ENCODE measurements around the gene SDR42E2.
"Not testable (repeated sequence)": the region's sequence is repeated elsewhere in the genome, so short reads cannot be mapped to it uniquely, and the experiment has no call there.

SDR42E2 gene

DNA sequence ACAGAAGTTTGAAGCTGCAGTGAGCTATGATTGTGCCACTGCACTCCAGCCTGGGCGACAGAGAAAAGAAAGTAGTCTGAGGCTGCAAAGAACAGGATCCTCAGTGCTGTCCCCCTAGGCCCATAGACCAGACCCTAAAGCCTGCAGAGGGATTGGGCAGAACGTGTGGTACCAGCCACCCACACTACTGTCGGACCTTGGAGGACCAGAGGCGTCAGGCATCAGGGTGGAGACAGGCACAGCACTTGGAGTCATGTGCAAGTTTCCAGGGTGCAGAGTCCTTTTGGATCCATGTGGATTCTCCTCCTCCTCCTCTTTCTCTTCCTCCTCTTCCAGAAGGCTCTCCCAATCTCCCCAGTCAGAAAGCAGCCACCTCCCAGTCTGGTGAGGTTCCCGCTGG, 2.2 kb downstream of the SDR42E2 start:
- Mint-ChIP-seq H3K27me3 (ENCODE audit: low read depth, poor library complexity) (peaks cover 60% of the 10 kb centered on the region), H3K27ac (no peak overlapping the region), H3K36me3 (ENCODE audit: low read depth) (peaks cover 5% of the 10 kb centered on the region), H3K4me1 (no peaks in the 10 kb centered on the region), H3K4me3 (no peak overlapping the region), H3K9me3 (peaks cover 16% of the 10 kb centered on the region)
- DNase-seq: no peak
- TF ChIP-seq, protein P1, sequence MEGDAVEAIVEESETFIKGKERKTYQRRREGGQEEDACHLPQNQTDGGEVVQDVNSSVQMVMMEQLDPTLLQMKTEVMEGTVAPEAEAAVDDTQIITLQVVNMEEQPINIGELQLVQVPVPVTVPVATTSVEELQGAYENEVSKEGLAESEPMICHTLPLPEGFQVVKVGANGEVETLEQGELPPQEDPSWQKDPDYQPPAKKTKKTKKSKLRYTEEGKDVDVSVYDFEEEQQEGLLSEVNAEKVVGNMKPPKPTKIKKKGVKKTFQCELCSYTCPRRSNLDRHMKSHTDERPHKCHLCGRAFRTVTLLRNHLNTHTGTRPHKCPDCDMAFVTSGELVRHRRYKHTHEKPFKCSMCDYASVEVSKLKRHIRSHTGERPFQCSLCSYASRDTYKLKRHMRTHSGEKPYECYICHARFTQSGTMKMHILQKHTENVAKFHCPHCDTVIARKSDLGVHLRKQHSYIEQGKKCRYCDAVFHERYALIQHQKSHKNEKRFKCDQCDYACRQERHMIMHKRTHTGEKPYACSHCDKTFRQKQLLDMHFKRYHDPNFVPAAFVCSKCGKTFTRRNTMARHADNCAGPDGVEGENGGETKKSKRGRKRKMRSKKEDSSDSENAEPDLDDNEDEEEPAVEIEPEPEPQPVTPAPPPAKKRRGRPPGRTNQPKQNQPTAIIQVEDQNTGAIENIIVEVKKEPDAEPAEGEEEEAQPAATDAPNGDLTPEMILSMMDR (IDR thresholded peaks at IDR 0.05): no peak

DNA sequence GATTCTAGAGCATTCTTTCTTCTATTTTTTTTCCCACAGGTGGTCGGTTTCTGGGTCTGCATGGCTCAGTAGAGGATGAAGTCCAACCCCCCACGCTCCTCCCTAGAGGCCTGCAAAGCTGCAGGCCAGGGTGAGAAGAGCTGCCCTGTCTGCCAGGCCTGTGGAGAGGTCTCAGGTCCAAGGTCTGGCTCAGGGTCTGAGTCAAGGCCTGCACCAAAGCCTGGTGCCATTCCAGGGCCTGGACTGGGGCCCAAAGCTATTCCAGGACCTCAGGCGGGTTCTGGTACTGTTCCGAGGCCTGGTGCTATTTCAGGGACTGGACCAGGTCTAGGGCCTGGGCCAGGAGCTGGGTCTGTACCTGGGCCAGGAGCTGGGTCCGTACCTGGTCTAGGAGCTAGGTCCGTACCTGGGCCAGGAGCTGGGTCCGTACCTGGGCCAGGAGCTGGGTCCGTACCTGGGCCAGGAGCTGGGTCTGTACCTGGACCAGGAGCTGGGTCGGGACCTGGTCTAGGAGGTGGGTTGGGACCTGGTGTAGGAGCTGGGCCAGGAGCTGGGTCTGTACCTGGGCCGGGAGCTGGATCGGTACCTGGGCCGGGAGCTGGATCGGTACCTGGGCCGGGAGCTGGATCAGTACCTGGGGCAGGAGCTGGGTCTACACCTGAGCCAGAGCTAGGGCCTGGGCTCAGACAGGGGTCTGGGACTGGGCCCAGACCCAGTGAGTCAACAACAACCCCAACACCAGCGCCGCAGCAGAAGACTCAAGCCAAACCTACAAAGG, 3.4 kb downstream of the SDR42E2 start:
- no peaks in the 10 kb centered on the region for H3K4me1 Mint-ChIP-seq
- peaks cover 5% of the 10 kb centered on the region for H3K36me3 Mint-ChIP-seq (ENCODE audit: low read depth)
- H3K27ac Mint-ChIP-seq: no peak overlapping the region

DNA sequence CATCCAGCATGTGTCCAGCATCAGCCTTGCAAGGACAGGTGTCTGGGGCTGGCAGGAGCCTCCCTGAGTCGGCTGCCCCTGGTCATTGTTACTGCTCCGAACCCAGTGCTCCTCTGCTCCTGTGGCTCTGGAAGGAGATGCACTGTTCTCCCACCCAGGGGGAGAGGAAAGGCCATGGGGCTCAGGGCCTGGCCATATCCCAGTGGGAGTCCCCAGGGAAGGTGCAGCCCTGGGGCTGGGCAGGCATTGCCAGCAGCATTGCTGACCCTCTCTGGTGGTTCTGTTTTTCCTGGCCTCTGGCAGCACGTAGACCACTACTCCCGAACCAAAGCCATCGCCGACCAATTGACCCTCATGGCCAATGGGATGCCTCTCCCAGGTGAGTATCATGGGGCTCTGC, 9.6 kb downstream of the SDR42E2 start:
- no peak overlapping the region for H3K27ac Mint-ChIP-seq
- peaks cover 4% of the 10 kb centered on the region for H3K4me1 Mint-ChIP-seq
- peaks cover 5% of the 10 kb centered on the region for H3K9me3 Mint-ChIP-seq
- H3K4me3 Mint-ChIP-seq: no peak overlapping the region
- peaks cover 13% of the 10 kb centered on the region for H3K27me3 Mint-ChIP-seq (ENCODE audit: low read depth, poor library complexity)
- TF ChIP-seq, protein P1 (IDR thresholded peaks at IDR 0.05): no peak
- DNase-seq: no peak
- no peaks in the 10 kb centered on the region for H3K36me3 Mint-ChIP-seq (ENCODE audit: low read depth)

More for the DNA sequence above, 3.4 kb downstream of the SDR42E2 start:
- H3K27me3 Mint-ChIP-seq (ENCODE audit: low read depth, poor library complexity): peaks cover 52% of the 10 kb centered on the region
- no peak overlapping the region for H3K4me3 Mint-ChIP-seq
- peaks cover 16% of the 10 kb centered on the region for H3K9me3 Mint-ChIP-seq
- DNase-seq: no peak
- TF ChIP-seq, protein P1 (IDR thresholded peaks at IDR 0.05): no peak

DNA sequence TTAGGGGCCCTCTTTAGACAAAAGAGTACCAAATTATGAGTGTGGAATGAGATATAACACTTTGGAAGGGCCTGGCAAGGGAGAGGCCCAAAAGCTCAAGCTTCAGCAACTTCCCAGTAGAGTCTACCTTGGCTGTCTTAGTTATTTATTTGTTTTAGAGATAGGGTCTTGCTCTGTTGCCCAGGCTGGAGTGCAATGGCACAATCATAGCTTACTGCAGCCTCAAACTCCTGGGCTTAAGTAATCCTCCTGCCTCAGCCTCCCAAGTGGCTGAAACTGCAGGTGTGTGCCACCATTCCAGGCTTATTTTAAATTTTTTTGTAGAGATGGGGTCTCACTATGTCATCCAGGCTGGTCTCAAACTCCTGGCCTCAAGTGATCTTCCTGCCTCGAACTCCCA, 10.3 kb downstream of the SDR42E2 start:
- H3K9me3 Mint-ChIP-seq; H3K36me3 Mint-ChIP-seq (ENCODE audit: low read depth); H3K4me3 Mint-ChIP-seq; DNase-seq; H3K4me1 Mint-ChIP-seq; H3K27ac Mint-ChIP-seq: not testable (repeated sequence)
- H3K27me3 Mint-ChIP-seq (ENCODE audit: low read depth, poor library complexity): peaks cover 13% of the 10 kb centered on the region

DNA sequence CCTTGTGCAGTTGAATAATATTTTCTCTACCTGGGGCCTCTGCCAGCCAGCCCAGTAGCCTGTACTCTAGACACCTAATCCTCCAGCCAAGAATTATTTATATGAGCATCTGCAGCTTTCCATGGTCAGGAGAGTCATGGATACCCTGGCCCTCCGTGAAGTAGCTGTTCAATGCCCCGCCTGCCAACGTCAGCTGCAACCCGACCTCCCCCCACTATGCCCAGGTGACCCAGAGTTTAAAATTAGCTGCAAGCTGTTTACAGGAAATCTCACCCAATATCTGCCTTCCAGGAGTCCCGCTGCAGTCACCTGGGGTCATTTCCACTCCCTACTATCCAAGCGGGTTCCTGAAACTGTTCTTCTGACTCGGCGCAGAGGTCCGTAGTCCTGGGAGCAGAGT, 12.3 kb downstream of the SDR42E2 start:
- H3K9me3 Mint-ChIP-seq: no peaks in the 10 kb centered on the region
- H3K27me3 Mint-ChIP-seq (ENCODE audit: low read depth, poor library complexity): peaks cover 19% of the 10 kb centered on the region
- no peak overlapping the region for H3K27ac Mint-ChIP-seq
- TF ChIP-seq, protein P1 (IDR thresholded peaks at IDR 0.05): no peak
- no peak for DNase-seq
- H3K4me3 Mint-ChIP-seq: no peak overlapping the region
- H3K36me3 Mint-ChIP-seq (ENCODE audit: low read depth): no peaks in the 10 kb centered on the region
- peaks cover 4% of the 10 kb centered on the region for H3K4me1 Mint-ChIP-seq

DNA sequence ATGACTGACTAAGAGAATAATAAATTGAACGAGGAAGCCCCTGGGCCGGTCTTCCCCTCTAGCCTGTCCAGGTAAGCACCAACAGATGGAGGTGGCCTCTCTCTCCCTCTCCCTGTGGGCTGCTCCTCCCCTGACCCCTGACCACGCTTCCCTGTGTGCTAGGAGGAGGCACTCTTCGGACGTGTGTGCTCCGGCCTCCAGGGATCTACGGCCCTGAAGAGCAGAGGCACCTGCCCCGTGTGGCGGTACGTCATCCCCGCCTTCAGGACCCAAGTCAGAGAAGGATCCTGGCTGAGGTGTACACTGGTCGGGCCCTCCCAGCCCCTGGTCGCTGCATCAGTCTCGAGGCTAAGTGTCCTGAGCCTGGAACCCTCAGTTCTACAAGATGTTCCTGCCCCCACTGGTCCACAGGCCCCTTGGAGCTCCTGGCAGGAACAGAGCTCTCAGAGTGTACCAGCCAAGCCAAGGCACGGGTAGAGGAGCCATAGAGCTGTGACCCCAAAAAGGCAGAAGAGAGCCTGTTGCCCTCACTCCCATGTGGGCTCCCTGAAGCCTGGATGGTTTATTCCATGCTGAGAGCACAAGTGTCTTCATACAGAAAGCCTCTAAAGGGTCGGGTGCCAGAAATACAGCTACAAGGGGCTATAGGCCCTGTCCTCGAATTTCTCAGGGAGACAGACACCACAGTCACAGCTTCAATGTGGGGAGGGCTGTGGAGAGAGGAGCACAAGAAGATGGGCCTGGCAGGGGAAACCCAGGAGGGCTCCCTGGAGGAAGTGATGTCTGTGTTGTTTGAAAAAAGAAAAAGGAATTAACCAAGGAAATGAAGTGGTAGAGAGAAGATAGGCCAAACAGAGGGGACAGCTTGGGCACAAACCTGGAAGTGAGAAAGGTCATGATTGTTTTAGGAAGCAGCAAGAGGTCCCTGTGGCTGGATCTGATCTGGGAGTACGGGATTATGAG, 15.9 kb downstream of the SDR42E2 start:
- Mint-ChIP-seq H3K9me3 (no peaks in the 10 kb centered on the region), H3K27me3 (ENCODE audit: low read depth, poor library complexity) (peaks cover 15% of the 10 kb centered on the region), H3K36me3 (ENCODE audit: low read depth) (no peaks in the 10 kb centered on the region), H3K4me3 (no peak overlapping the region), H3K4me1 (peaks cover 4% of the 10 kb centered on the region), H3K27ac (no peak overlapping the region)
- TF ChIP-seq, protein P1 (IDR thresholded peaks at IDR 0.05): no peak
- no peak for DNase-seq
